SIG-M5 treated with dmso at 0.1 percent for 504 hours (cell line): ENCODE measurements around the gene CIDEA.

Experiments
- DNase-seq: peaks from one replicate; lab custom pipeline; 2025; ENCODE audit not compliant: unreplicated experiment; lab: John Stamatoyannopoulos, UW

Gene CIDEA

GRCh38 chr18:12271376-12272235 is 17.4 kb downstream of the CIDEA start:
- DNase-seq: peak; percentile 72

GRCh38 chr18:12274793-12275192 is 20.6 kb downstream of the CIDEA start:
- DNase-seq: no peak

- DNase-seq: no peak
These were observed 22.8 kb downstream of the CIDEA start for GRCh38 chr18:12276736-12277554.

GRCh38 chr18:12278215-12278671 is 24.1 kb downstream of the CIDEA start:
- no peak for DNase-seq

GRCh38 chr18:12278741-12279682 is 24.9 kb downstream of the CIDEA start:
- DNase-seq: no peak

GRCh38 chr18:12279781-12280531 is 25.8 kb downstream of the CIDEA start:
- DNase-seq: no peak

- no peak for DNase-seq
These were observed 27.7 kb downstream of the CIDEA start for GRCh38 chr18:12281861-12282260.

- DNase-seq: no peak
These were observed 28.4 kb downstream of the CIDEA start for GRCh38 chr18:12282442-12283039.

GRCh38 chr18:12283256-12283655 is 29.1 kb downstream of the CIDEA start:
- no peak for DNase-seq

GRCh38 chr18:12283666-12284065 is 29.5 kb downstream of the CIDEA start:
- DNase-seq: no peak

- DNase-seq: no peak
These were observed 33.0 kb downstream of the CIDEA start for GRCh38 chr18:12287131-12287681.

- no peak for DNase-seq
These were observed 33.7 kb downstream of the CIDEA start for GRCh38 chr18:12287684-12288402.

GRCh38 chr18:12288403-12288755 is 34.2 kb downstream of the CIDEA start:
- DNase-seq: no peak

- no peak for DNase-seq
These were observed 35.9 kb downstream of the CIDEA start for GRCh38 chr18:12290086-12290485.

GRCh38 chr18:12291161-12291560 is 37.0 kb downstream of the CIDEA start:
- DNase-seq: no peak

GRCh38 chr18:12291690-12292089 is 37.5 kb downstream of the CIDEA start:
- DNase-seq: no peak

GRCh38 chr18:12293831-12294230 is 39.7 kb downstream of the CIDEA start:
- DNase-seq: no peak

- no peak for DNase-seq
These were observed 41.4 kb downstream of the CIDEA start for GRCh38 chr18:12295389-12296086.
